GM19468 (cell line): ENCODE data around the gene DMRT1.

Experiments used
- ATAC-seq: cut with Tn5 transposase; IDR thresholded peaks from one replicate; pipeline ENCODE4 v1.9.1; 2021; ENCODE audit warnings: mild to moderate bottlenecking, moderate library complexity, moderate number of reproducible peaks; ENCODE audit not compliant: unreplicated experiment; ENCODE audit errors: extremely low read depth

DMRT1 gene

GRCh38 chr9:841371-842209 lies at the start of gene DMRT1:
DMRT1 (plus strand) TSS chr9:841697; CDS start chr9:841839, 142 bp downstream.
- ATAC-seq: no peak

GRCh38 chr9:792331-793260 lies 48.9 kb upstream of the DMRT1 start:
- no peak for ATAC-seq

DNA sequence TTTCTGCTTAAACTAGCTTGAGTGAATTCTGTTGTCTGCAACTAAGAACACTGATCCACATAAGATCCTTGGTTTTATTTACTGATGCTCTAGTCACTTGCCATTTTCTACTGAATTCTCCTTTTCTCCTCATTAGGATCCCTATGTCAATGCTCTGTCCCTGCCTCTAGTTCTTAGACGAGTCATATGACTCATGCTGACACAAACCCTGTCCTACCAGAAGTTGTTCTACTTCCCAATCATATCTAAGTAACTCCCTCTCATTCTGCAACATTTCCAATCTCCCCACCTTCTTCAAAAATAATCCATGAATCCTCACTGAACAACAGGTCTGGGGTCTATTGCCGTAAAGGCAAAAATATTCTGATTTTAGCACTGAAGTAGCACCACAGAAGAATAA lies 47.1 kb upstream of the DMRT1 start:
- ATAC-seq: no peak

DNA sequence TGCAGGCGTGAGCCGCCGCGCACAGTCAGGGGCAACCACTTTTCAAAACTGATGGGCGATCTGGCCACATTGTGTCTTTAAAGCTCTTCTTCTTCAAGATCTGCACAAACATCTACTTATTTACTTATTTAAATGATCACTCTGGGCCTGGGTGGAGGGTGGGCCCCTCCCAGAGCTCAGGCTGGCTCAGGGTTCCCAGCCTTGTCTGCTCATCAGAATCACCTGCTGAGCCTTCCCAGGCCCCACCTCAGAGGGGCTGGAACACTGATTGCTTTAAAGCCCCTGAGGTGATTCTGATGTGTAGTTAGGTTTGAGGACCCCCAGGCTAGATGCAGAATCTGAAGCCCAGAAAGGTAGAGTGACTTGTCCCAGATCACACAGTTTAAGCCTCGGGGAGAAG lies 45.6 kb upstream of the DMRT1 start:
- ATAC-seq: no peak

DNA sequence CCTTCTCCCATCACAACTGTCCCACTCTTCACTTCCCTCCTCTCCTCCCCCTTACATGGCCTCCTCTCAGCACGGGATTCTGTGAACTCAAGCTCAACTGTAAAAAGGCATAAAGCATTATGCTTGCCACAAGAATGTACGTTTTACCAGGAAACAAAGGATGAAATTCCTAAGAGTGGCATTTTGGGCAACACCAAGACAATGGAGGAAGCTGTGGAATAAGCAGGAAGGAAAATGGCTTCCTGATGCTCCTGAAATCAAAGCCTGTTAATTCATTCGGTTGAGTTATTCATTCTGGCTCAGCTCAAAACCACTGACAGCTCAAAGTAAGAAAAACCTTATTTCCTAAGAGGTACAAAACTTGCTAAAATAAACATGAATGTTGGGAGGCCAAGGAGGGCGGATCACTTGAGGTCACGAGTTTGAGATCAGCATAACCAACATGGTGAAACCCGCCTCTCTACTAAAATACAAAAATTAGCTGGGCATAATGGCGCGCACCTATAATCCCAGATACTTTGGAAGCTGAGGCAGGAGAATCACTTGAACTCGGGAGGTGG lies 40.8 kb upstream of the DMRT1 start:
- ATAC-seq: no peak

DNA sequence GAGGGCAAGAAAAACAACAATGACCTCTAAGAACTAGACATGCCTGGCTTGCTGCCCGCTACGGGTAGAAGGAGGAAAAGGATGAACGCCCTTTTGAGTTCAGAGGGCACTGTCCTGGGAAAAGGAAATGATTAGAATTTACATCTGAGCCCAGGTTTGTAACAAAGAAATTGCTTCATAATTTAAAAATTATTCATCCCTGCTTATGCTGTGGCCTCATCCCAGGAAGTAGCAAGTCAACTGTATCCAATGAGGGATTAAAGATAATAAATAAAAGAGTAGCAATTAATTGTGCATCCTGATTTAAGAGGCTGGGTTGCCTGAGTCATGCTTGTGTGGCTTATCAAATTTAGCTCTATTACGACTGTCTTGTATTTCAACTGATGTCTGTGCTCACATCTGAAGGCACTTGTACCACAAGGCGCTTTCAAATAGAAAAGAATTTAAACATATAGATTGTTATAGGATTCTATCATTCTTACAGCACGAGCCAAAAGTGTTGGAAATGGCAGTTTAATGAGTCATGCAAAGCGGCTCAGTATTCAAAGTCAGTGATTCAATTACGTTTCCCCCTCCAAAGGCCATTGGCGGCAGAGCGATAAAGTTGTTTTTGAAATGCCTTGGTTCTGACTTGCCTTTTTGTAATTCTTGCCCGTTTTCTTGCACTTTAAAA lies 40.0 kb upstream of the DMRT1 start:
- no peak for ATAC-seq

DNA sequence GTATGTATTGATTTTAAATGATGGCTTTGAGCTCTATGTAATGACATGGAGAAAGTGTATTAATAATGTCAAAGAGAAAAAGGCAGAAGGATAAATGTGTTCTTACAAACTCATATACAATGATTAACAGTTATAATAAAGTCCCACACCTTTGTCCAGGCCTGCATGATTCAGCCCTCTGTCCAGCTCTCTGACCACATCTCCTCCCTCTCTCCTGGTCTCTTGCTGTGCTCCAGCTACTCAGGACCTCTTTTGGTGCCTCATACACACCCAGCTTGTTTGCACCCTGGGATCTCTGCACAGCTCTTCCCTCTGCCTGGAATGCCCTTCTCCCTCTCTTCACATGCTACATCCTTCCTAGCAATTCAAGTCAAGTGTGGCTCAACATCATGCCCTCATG lies 37.5 kb upstream of the DMRT1 start:
- no peak for ATAC-seq

DNA sequence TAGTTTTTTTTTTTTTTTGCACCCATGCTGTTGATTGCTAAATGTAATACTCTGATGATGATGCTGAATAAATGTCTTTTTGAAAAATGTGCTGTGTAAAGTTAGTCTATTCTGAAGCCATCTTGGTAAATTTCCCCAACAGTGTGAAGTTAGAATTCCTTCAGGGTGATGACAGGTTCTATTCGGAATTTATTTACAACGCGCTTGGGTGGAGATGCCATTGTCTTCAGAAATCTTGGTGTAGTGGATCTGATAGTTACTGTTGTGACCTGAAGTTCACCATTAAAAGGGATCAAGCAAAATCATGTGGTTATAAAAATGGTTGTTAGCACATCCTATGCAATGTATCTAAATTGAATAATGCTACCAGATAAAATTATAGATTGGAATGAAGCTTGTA lies 36.3 kb upstream of the DMRT1 start:
- no peak for ATAC-seq

DNA sequence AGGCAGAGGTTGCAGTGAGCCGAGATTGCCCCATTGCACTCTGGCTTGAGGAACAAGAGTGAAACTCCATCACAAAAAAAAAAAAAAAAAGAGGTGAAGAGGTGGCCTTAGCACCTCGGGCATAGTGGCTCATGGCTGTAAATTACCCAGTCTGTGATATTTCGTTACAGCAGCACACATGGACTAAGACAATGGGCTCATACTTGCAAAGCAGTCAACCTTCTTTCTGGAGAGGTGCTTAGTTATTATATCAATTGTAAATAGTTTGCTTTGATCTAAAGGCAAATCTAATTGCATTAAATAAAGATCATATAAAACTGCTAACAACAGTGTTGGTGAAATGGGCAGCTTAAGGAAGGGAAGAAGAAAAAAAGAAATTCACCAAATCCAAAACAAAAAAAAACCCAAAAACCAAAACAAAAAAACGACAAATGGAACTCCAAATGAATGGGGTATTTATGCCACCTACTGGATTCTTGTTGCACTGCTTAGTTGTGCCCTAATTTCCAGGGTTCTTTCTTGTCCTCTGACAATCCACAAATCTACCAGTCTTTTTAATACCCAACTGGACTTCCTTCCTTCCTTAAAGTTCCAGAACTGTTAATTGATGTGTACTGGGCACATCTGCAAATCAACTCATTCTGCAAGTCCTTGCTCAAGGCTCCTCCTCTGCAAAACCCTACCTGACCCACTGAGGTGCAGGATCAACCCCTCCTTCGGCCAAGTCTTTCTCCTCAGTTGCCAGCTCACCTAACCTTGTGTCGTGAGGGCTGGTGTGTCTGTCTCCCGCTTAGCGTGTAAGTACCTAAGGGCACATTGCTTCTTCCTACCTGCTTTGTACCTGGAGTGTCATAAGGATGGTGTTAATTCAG lies 35.0 kb upstream of the DMRT1 start:
- ATAC-seq: no peak

DNA sequence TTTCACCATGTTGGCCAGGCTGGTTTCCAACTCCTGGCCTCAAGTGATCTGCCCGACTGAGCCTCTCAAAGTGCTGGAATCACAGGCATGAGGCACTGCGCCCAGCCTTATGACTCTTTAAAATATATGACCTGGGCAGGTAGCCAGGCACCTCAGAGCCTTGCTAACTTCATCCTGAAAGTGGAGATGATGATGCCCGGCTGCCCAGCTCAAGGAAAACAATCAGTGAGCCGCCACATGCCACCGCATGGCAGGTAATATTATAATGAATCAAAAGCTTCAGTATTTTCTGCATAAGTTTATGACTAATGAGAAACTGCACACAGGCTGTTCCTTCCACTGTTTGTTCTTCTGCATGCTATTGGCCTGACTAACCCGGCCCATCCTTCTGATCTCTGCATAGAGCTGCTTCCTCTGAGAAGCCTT lies 30.4 kb upstream of the DMRT1 start:
- ATAC-seq: no peak

DNA sequence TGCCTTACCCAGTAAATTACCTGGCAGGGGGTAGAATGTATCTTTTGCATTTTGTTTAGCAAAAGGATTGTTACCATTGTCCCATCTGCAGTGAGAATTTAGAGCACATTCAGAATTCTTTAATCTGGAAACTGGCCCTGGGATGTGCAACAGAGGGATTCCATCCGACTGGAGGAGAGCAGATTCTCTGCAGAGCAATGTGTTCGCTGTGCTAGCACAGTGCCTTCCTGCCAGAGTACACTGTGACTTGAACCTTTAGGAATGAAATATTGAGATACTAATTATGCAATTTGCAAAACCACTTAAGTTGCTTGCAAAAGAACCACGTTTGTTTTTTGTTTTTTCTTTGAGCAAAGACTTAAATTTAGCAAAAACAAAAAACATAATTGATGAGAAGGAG lies 22.5 kb upstream of the DMRT1 start:
- ATAC-seq: no peak

GRCh38 chr9:826500-827280 lies 14.8 kb upstream of the DMRT1 start:
- no peak for ATAC-seq

DNA sequence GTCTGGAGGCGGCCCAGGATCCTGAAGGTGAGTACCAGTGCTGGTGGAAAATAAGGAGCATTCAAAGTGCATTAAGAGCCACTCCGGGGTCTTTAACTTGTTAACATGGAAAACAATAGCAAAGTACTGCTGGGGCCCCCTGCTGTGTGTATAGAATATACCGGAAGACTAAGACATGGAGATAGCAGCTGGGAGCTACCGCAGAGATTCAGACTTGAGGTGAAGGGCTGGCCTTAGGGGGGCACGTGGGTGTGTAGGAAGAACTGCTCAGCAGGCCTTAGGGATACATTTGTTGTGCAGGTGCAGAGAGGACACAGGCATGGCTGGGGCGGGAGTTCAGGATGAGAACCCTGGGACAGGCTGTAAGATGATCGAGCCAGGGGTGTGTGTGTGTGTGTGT lies 1.2 kb upstream of the DMRT1 start:
- no peak for ATAC-seq

DNA sequence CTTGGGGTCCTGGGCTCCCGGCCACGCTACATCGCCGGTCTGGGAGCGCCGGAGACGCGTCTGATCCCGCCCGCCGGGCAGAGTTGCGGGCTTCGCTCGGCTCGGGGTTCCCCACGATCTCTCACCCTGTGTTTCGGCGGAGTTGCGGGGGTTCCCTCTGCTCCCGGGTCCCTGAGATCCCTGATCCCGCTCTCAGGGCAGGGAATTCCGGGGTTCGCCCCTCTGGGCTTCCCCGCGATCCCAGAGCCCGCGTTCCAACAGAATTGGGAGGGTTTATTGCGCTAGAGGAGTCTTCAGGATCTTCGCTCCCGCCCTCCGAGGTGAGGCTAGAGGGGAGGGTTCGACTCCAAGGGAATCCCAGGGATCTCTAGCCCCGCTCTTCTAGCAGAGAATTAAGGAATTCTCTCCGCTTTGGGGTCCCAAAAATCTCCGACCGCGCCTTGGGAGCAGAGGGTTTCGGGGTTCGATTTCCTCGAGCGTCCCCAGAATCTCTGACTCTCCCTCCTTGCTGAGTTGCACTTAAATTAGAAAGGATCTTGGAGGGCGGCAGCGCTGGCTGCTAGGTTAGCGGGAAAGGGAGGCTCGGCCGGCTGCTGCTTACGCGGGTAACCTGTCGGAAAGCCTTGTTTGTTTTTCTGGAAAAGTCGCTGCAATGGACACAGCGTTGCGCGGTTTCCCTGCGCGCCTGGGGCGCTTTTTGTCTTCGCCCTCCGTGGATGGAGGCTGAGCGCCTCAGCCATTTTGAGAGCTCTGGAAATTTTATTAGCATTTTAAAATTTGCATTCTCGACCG lies 1.3 kb downstream of the DMRT1 start:
- ATAC-seq: no peak

DNA sequence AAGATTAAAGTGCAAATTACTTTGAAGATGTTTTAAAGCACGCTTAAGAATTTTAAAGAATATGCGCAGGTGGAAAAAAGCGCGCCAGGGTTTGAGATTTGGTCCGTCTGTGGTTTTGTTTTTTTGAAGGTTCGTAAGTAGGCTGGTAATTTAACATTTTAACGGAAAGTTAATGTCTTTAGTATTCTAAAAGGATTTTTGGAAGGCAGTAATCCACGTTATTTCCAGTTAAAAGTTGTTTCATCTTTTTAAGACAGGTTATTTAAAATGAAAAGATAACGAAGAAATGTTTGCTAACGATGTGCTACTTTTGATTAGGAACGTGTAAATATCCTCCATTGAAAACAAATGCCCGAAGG lies 1.9 kb downstream of the DMRT1 start:
- ATAC-seq: no peak

GRCh38 chr9:846852-847251 lies 5.4 kb downstream of the DMRT1 start:
- no peak for ATAC-seq

DNA sequence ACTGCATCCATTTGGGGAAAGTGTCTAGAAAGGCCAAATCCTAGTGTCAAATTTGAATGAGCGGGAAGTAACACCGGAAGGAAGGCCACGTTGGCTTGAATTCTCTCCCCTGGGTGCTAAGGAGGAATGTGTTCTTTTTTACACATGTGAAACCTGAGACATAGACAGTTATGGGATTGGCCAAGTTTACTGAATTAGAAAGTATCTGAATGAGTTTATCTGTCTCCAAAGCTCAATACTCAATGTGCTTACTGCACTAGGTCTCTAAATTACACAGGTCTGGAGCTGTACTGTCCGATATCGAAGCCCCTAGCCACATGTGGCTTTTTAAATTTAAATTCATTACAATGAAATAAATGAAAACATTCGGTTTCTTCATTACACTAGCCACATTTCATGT lies 6.0 kb downstream of the DMRT1 start:
- no peak for ATAC-seq

DNA sequence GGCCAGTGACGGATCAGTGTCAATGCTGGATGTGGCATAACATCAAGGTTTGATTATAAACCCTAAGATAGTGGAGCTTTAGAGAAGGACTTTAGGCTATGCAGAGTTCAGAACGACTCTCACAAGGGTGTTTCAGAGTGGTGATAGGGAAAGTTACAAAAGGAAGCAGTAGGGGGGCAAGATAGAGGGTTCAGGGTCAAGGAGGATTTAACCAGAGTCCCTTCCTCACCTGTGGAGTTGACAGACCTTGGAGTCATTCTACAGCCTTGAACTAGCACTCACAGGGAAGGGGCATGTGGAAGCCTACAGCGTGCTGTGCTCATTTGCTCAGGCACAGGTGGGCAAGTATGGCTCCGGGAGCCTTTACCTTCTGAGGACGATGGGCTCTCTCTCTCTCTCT lies 7.9 kb downstream of the DMRT1 start:
- ATAC-seq: no peak
